Left cardiac atrium (tissue), 4 donors: ENCODE measurements around the gene APOBEC3A. TPM values are rescaled to one million over a fixed set of nuclear protein-coding genes. Genes with fewer than 3 reads are reported as not detected.

Experiments
- ATAC-seq, 2 donors: fragments of 200-7000 bp; cut with Tn5 transposase; one replicate each; pipeline ENCODE4 v1.9.1; 2020; ENCODE audit warnings: mild to moderate bottlenecking in 2 of 2, moderate library complexity in 2 of 2
- DNase-seq: peaks from one replicate; pipeline ENCODE4 v3.0.0-alpha.2; 2020
- intact Hi-C, 2 donors: fragments of 100-400 bp; cut with DNase I; formaldehyde crosslinking; loops; one replicate each; pipeline versions ENCODE4 v1.14.1 to v1.15.1; 2022 to 2023
- long read RNA-seq: library from polyadenylated mRNA; unstranded; transcript quantifications from one replicate; pipeline ENCODE4 v2.0.0, GENCODE V29; 2021
- total RNA-seq, 2 donors: library from RNA; stranded (reverse); fragmentation: NEBNext Ultra II Directional; extraction: Animal tissue kit (Norgen Biotek cat#: 25700); gene quantifications; one replicate each; pipeline ENCODE4 v1.2.1, GENCODE V29; 2021
- donor health status: DM: no; HTN: yes; CAD: no.
- donor health status: DM: no; HTN: yes; CAD: no; lungs with severe emphysema.
- donor health status: DM: yes; HTN: yes; CAD: no.
- donor health status: Dilated cardiomyopathy.

APOBEC3A gene
- 1 to 10 TPM; 1.6 to 2.9 TPM for total RNA-seq
- long read RNA-seq, result 0 reads

DNA sequence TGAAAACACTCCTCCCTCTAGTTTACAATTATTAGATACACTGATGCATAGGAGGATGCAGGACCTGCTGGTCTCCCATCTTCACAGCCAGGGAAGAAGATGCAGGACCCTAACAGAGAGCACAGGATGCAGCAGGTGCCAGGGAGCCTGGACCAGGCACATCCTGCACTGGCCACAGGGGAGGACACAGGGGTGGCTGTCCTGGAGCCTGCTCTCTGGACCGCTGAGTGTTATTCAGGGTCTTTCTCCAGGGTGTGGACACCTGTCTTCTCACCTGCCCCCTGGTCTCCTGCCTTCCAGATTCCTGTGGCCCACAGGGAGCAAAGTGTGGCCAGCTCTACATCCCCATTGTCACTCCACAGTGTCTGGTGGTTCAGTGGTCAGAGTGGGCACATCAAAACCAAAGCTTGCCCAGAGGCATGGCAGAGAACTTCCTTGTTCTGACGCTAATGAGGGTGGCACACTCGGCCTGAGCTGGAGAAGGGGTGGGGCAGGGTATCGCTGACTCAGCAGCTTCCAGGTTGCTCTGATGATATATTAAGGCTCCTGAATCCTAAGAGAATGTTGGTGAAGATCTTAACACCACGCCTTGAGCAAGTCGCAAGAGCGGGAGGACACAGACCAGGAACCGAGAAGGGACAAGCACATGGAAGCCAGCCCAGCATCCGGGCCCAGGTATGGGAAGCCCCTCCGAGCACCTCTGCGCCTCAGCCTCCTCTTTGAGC lies at the start of gene APOBEC3A:
Gene APOBEC3A (plus strand): TSS at position 564 of the 725 bp plus-strand sequence. CDS start 83 bp downstream, at position 647.
- DNase-seq (no peak), ATAC-seq (peak in 1 of 2 donors; percentile 30)
- intact Hi-C loops, result no loop called here

DNA sequence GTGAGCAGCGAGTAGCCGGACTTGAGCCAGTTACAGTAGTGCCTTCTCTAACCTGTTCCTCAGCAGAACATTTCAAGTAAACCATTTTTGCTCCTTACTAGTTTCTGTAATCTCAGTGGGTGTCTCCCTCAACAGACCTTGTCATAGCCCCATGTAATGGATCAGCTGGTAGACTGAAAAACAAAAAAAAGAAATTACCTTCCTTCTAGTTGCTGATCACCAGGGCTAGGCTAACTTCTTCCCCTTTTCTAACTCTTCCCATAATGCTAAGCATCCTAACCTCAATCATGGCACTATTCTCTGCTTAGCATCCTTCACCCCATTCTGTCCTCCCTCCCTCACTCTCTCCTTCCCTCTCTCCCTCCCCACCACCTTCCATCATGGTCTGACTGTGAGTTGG lies 49.6 kb upstream of the APOBEC3A start:
- no peak for ATAC-seq
- intact Hi-C loops, result no loop called here
- DNase-seq, result no peak

DNA sequence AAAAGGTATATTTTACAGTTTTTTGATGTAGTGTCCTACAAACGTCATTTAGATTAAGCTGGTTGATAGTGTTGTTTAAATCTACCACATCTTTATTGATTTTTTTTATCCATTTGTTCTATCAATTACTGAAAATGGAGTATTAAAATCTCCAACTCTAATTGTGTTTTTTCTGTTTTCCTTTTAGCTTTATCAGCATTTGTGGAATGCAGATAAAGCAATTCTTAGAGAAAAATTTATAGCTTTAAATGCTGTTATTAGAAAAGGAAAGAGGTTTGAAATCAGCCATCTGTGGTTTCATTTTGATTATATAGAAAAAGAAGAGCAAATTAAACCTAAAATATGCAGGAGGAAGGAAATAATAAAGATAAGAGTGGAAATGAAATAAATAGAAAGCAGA lies 46.0 kb upstream of the APOBEC3A start:
- ATAC-seq, result no peak
- intact Hi-C loops, result no loop called here
- no peak for DNase-seq

DNA sequence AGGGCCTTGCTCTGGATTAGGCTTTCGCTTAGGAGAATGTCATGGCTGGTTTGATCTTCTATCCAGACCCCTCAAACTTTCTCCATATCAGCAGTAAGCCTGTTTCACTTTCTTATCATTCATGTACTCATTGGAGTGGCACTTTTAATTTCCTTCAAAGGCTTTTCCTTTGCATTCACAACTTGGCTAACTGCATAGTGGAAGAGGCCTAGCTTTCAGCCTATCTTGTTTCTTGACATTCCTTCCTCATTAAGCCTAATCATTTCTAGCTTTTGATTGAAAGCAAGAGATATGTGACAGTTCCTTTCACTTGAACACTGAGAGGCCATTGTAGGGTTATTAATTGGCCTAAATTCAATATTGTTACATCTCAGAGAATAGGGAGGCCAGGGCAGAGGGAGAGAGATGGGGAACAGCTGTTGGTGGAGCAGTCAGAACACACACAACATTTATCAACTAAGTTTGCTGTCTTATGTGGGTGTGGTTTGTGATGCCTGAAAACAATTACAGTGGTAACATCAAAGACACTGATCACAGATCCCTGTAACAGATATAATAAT lies 37.7 kb upstream of the APOBEC3A start:
- DNase-seq (no peak), ATAC-seq (no peak)
- intact Hi-C loops, result loop anchor here (5.0 to 10.0 kb wide), 2 partner anchors 37 to 45 kb away; partner anchors contain the start of gene CBX6 (in 1 of the 2)

DNA sequence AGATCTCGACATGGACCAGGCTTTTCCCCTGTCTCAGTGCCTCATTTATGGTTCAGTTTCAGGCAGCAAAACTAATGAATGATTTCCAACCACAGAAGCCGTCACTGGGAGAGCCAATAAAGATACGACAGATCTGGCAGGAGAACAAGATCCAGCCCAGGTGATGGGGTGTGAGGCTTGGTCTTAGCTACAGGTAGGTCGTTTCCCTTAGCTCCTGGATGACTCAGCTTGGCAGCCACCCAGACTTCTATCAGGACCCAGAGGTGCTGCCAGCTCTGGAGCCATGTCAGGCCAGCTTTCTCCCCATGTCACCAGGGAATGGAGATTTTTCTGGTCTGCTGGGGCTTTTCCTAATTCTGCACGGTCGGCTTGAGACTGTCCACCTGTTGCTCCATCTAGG lies 36.3 kb upstream of the APOBEC3A start:
- no peak for ATAC-seq
- no peak for DNase-seq
- intact Hi-C loops, result loop anchor here (5.0 to 10.0 kb wide), 2 partner anchors 39 to 46 kb away; partner anchors contain the start of gene CBX6 (in 1 of the 2)

DNA sequence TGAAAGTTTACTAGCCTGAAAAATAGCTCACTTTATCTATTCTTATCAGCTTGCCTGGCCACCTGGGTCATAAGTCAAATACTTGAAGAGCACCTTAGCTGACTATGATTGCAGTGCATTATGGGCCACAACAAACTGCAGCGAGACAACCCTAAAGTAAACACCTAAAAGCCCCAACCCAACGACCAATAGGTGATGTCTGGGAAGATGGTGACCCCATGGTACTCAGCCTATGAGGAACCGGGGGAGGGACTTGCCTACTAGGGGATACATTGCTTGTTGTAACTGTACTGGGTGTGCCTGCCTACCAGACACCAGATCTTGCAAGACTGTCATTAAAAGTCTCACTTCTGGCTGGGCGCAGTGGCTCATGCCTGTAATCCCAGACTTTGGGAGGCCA lies 35.6 kb upstream of the APOBEC3A start:
- DNase-seq (no peak), ATAC-seq (no peak)
- intact Hi-C loops, result loop anchor here (5.0 to 10.0 kb wide), 2 partner anchors 40 to 47 kb away; partner anchors contain the start of gene CBX6 (in 1 of the 2)

DNA sequence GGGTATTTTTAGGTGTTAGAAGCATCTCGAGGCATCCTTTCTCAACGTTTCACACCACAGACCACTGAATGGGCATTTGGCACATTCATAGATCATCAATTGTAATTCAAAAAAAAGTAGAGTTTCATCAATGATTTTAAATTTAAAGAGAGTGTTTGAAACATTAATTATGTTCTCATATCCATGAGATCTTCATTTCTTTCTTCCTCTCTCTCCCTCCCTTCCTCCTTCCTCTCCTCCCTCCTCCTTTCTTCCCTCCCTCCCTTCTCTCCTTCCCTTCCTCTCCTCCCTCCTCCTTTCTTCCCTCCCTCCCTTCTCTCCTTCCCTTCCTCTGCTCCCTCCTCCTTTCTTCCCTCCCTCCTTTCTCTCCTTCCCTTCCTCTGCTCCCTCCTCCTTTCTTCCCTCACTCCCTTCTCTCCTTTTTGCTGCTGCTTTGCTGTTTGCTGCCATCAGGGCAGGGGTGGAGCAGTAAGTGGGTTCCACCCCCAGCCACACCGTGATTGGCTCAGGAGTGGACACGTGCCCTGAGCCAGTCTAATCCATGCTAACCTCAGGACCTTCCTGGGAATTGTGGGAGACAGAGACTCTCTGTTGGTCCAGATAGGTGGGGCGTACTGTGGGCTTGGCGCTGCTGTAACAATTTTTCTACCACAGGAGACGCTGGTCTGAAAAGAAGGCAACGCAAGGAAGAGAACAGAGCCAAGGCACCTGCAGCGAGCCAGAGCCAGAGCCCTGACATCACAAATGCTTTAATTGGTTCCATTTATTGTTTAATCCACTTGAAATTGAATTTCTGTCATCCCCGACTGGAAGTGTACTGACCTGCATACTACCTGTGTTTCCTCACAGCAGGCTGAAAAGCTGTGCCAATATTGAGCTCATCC lies 33.7 kb upstream of the APOBEC3A start:
- peak; percentile 81 for DNase-seq
- ATAC-seq, result peak; percentile 97 to 98

DNA sequence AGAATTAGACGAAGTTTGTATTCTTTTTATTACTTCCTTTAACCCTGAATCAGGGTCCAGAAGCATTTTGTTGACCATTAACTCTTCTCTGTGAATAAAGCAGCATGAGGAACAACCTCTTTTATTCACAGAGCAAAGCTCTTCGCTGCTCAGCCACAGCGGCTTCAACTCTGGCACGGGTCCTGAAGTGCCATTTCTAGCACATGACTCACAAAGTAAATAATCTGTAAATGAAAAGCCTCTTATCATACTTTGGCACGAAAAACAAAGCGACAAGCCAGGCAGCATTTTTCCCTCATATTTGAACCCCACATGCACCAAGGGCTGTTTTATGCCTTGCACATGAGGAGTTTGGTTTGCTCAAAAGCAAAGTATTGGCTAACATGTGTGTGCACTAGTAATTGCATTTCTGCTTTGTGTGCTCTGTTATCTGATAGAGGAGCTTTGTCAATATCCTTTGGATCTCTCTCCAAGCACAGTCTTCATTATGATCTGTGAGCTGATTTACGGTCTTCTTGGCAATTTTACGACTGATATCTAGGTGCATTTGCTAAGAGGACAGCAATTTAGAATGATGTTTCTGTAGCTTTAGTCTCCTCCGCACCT lies 33.0 kb upstream of the APOBEC3A start:
- DNase-seq (peak; percentile 86), ATAC-seq (peak; percentile 64 to 81)
- intact Hi-C loops, result loop anchor here (5.0 to 10.0 kb wide), 2 partner anchors 42 to 50 kb away; partner anchors contain the start of gene CBX6 (in 1 of the 2)

More for the DNA sequence above, 33.7 kb upstream of the APOBEC3A start:
- intact Hi-C loops, result loop anchor here (5.0 to 10.0 kb wide), 2 partner anchors 41 to 49 kb away; partner anchors contain the start of gene CBX6 (in 1 of the 2)

DNA sequence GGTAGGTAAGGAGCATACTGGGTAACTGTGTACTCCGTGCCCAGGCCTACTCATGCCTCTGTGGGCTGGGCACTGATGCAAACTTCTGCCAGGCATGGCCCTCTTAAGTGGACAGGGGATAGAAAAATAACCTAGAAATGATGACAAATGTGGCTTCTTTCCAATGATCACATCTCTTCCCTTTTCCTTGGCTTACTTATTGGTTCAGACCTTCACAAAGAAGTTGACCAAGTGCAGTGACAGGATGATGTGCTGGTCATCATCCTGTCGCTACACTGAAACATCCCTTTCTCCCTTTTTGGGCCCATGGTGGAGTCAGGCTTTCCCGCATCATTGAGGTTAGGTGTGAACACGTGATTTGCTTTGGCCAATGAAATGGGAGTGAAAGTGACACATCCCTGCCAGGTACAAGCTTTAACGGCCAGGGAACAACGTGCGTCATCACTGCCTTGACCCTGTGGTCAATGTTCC lies 31.8 kb upstream of the APOBEC3A start:
- DNase-seq (no peak), ATAC-seq (no peak)
- intact Hi-C loops, result loop anchor here (5.0 to 10.0 kb wide), 2 partner anchors 51 to 53 kb away; partner anchors contain the start of gene CBX6 (in 2 of the 2)

DNA sequence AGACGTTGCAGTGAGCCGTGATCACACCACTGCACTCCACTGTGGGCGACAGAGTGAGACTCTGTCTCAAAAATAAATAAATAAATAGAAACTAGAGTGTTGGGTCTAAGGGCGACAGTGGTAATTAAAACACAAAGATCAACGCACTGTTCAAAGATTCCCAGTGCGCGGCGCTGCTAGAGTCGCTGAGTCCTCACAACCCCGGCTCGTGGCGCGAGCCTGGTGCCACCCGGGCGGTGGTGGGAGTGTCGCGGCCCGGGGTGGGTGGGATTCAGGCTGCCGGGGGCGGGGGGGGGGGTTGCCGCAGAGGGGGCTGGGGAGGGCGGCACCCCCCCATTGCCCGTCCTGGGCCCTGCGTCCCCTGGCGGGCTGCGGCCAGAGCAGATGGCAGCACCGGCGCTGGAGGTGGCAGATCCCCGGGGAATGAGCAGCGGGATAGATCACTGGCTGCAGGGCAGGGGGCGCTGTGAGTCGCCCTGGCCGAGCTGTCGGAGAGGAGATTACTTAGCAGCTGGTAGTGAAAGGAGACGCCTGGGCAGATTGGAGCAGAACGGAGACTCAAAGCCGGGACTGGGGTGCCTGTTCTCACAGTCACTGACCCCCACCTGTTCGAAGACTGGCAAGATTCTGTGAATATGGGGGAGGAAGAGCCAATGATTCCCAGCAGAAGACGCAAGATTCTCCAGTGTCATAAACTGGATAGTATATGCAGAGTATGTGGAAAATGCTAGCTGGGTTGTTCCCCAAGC lies 30.2 kb upstream of the APOBEC3A start:
- intact Hi-C loops, result loop anchor here (5.0 to 10.0 kb wide), 2 partner anchors 52 to 55 kb away; partner anchors contain the start of gene CBX6 (in 2 of the 2)
- ATAC-seq (peak; percentile 73), DNase-seq (peak; percentile 79)

DNA sequence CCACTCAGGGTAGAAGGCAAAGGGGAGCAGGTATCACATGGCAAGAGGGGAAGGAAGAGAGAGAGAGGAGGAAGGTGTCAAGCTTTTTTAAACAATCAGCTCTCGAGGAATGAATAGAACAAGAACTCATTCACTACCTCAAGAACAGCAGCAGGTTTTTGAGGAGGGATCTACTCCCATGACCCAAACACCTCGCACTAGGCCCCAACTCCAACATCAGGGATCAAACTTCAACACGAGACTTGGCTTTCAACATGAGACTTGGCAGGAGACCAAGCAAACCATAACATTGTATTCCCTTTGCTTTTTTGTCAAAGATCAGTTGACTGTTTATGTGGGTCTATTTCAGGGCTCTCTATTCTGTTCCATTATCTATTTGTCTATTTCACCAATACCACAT lies 26.9 kb upstream of the APOBEC3A start:
- ATAC-seq, result no peak

DNA sequence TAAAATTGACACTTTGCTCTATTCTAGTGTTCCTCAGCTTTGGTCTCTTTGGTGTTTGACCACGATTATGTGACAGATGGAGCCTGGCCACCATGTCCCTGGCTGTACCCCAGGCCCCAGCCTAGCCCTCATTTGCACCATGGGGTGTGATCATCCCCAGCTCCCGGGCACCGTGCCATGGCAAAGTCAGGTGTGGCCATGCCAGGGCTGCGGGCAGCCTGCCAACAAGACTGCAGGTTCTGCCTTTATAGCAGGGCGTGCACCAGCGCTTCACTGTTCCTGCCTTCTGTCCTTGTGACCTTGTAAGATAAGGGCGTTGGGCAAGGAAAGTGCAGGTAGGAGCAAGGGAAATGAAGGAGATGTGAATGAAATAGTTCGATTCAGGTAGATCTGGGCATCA lies 22.4 kb upstream of the APOBEC3A start:
- DNase-seq, result peak; percentile 65
- ATAC-seq, result peak in 1 of 2 donors; percentile 77
- intact Hi-C loops, result no loop called here

More for the DNA sequence above, 26.9 kb upstream of the APOBEC3A start:
- DNase-seq, result no peak
- intact Hi-C loops, result no loop called here

DNA sequence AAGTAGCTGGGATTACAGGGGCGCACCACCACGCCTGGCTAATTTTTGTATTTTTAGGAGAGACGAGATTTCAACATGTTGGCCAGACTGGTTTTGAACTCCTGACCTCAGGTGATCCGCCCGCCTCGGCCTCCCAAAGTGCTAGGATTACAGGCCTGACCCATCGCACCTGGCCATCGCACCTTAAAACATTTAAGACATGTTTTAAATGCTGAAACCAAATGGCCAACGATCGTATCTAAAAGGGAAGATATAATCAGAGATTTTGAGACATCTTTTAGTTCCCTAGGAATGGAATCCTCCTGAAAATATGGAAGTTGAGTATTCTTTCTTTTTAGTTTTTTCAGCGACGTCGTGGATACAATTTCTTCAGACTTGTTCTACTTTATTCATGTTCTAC lies 21.8 kb upstream of the APOBEC3A start:
- ATAC-seq, result no peak
- intact Hi-C loops, result no loop called here
- DNase-seq, result no peak

DNA sequence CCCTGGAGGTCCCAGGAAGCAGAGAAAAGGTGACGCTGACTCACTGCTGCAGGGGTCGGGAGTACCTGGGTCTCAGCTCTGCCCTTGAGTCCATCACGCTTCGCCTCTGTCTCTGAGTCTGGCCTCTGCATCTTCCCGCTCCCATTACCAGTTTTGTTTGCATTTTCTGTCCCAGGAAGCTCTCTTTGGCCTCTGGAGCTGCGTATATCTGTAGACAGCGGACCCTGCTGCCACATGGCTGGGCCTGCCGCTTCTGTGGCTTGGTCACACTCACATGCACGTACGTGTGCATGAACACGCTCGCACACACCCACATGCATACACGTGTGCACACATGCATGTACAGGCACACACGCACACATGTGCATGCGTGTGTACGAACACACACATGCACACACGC lies 20.8 kb upstream of the APOBEC3A start:
- ATAC-seq, result no peak
- intact Hi-C loops, result no loop called here
- no peak for DNase-seq

DNA sequence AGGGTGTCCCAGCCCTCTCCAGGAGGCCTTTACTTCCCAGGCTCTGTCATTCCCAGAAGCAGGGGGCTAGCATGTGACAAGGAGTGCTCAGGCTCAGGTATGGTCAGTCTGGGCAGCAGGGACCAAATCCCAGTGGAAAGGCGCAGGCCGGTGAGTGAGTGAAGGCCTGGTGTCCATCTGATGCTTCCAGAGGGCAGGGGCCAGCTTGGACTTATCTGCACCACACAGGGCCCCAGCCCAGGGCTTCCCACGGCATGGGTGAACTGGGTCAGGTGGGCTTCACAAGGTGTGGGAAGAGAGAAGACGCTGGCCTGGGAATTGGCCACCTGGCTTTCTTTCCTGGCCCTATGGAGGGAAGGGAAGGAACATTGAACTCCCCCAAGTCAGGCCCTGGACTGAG lies 20.4 kb upstream of the APOBEC3A start:
- intact Hi-C loops, result no loop called here
- no peak for DNase-seq

DNA sequence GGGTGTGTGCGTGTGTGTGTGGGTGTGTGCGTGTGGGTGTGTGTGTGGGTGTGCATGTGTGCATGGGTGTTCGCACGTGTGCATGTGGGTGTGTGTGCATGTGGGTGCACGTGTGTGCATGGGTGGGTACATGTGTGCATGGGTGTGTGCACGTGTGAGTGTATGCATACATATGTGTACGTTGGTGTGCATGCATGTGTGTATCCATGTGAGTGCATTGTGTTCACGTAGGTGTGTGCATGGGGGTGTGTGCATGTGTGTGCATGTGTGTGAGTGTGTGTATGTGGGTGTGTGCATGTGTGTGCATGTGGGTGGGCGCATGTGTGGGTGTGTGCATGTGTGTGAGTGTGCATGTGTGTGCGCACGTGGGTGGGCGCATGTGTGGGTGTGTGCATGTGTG lies 19.9 kb upstream of the APOBEC3A start:
- ATAC-seq, result no peak
- intact Hi-C loops, result no loop called here
- no peak for DNase-seq

More for the DNA sequence above, 20.4 kb upstream of the APOBEC3A start:
- no peak for ATAC-seq

DNA sequence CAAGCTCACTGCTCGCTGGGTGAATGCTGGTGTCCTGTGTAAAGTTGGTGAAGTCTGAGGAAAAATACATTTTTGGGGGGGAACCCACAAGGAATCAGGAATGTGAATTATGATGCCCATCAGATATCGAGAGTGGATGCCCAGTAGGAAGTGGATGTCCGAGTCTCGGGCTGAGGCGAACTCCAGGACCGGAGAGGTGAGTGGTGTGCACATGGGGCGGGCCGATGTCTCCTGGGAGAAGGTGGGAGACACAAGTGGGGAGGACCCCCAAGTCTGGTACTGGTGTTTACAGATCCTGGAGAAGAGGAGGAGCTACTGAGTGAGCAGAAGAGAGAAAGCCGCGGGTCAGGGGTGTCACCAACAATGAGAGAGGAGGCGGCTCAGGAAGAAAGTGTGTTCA lies 19.2 kb upstream of the APOBEC3A start:
- no peak for DNase-seq
- intact Hi-C loops, result no loop called here

DNA sequence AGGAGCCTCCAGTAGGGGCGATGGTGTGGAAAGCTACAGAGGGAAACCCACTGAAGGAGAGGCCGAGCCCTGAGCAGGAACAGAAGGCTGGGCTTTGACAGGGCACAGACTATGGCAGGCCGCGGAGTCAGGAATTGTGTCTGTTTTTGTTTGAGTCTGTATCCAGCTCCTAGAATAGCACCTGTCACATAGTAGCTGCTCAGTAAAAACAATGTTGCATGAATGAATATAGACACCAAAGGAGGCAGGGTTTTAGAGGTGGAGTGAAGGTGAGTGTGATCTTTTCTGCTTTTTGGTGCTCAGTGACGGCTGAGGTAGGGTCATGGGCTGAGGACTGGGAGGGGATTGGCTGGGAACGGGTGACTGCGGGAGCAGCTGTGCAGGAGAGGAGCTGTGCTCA lies 18.5 kb upstream of the APOBEC3A start:
- DNase-seq, result no peak
- intact Hi-C loops, result no loop called here
- ATAC-seq, result no peak

More for the DNA sequence above, 19.2 kb upstream of the APOBEC3A start:
- ATAC-seq, result no peak
